CD1c-positive myeloid dendritic cell (primary cell): ENCODE data around the gene ABLIM2.

Source experiments
- DNase-seq: peaks from one replicate; pipeline ENCODE4 v3.0.0-alpha.2; 2016; ENCODE audit errors: extremely low spot score

ABLIM2 gene

DNA sequence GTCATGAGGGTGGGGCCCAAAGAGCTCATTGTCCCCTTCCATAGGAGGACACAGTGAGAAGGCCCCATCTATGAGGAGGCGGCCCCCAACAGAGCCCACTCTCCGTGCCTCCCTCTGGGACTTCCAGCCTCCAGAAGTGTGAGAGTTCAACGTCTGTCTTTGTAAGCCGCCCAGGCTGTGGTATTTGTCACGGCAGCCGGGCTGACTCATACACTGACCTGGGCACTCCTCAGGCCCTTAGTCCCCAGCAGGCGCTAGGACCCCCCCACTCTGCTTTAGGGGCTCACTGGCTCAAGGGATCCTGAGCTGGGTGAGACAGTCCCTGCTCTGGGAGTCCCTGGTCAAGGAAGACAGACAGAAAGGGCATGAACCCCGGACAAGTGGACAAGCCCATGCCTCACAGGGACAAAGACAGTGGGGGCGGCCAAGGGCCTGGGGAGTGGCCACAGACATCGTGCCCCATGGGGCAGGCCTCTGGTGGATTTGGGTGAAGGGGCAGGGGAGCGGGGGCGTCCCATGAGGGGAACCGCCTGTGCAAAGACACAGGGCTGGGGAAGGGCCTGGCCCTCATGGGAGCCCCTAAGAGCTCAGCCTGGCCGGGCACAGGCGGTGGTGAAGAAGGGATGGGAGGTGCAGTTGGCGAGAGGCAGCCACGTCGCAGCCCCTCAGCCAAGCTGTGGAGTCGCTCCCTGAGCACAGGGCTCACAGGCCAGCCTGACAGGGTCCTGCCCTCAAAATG is 21.5 kb downstream of the ABLIM2 start:
- no peak for DNase-seq

DNA sequence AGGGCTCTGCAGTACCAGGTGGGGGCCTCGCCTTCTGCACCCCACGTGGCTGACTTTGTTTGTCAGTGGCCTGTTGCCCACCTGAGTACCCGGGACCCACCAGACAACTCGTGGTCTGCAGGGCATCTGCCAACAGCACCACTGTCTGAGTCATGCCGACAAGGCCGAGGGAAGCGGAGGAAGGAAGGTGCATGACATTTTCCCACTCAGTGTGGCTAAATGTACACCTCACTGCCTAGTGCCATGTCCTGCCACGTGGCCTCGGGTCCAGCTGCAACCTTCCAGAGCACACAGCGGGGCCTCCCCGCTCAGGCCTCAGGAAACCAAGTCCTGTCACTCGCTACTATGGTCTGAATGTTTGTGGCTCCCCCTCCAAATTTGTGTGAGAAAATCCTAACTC is 22.1 kb downstream of the ABLIM2 start:
- no peak for DNase-seq

DNA sequence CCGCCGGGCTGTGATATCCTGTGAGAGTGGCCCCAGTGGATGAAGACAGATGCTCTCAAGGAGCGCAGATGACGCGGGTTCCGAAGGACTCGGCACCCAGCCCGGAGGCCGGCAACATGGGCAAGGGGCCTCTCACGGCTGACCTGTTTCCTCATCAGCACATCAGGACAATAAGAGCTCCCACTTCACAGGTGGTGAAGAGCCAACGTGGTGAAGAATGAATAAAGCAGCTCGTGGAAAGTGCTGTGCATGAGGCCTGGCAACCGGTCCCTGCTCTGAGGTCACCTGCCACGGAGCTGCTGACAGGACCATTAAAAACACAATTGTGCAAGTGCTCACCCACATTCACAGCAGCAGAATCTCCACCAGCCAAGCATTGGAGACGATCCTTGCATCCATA is 22.9 kb downstream of the ABLIM2 start:
- no peak for DNase-seq

DNA sequence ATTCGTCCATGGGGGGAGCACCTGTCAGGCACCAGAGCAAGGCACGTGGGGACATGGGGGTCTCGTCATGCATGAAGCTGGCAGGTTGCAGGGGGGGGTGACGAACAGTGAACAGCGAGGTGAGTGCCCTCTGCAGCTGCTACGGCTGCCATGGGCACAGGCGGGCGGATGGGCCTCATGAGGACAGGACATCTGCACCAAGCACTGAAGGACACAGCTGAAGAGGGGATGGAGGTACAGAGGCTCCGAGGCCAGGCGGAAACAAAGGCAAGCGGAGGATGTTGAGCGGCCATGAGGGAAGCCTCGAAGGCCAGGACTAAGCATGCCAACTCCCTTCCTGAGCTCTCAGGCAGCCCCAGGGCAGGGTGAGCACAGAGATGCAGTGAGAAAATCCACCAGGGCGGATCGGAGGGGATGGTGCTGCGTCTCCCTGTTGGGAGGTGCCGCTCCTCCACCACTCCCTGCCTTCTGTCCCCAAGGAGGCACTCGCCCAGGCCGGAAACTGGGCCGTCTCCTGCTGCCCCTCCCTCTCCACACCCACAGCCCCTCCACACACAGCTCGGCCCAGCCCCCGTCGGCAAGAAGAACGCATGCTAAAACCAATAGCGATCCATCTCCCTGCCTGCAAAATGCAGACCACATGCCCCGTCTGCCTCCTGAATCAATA is 24.6 kb downstream of the ABLIM2 start:
- DNase-seq: no peak

DNA sequence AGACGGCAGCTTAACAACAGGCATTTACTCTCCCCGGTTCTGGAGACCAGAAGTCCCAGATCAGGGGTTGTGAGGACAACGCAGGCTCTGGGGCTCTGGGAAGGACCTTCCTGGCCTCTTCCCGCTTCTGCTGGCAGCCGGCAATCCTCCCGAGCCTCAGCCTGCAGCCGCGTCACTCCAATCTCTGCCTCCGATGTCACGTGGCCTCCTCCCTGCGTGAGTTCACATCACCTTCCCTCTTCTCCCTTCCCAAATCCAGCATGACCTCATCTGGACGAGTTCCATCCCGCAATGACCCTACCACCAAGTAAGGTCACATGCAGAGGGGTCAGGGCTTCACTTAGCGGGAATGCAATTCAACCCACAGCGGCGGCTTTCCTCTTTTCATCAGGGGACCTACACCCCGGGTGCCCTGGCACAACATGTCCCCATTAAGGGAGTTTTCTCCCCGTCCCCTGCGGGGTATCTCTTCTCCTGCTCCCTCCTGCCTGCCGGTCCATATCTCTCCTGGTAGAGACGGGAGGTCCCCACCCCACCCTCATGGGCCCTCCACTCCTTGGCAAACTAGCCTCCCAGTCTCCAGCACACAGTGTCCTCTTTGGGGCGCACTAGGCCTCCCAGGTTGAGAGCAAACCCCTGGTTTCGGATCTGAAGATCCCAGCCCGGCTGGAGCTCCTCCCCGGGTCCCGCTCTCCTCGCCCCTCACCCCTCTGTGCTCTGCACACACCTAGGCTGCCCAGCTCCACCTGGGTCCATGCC is 25.5 kb downstream of the ABLIM2 start:
- DNase-seq: no peak

DNA sequence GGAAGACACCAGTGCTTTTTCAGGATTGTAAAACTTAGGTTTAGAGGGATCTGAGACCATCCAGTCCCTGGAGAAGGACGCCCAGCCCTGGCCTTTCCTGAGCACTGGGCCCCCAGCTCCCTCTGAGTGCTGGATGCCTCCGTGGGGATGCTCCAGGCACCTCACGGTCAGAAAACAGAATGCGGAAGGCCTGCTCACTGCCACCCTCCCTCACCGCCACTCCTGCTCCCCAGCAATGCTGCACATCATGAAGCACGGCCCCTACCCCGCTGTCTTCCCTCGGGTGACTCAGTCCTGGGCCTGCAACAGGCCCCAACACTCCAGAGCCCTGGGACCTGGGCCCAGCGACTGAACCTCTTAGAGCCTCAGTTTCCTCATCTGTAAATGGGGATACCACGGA is 26.2 kb downstream of the ABLIM2 start:
- no peak for DNase-seq

DNA sequence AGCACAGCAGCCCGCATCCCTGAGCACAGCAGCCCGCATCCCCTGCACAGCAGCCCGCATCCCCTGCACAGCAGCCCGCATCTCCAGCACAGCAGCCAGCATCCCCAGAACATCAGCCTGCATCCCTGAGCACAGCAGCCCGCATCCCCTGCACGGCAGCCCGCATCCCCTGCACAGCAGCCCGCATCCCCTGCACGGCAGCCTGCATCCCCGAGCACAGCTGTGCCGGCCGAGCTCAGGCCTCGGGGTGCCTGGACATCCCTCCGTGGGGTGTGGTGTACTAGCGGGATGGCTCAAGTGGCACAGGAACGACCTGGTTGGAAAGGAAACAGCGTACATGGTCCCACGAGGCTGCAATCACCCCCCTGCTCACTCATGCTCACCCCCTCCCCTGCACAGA is 26.8 kb downstream of the ABLIM2 start:
- DNase-seq: no peak

DNA sequence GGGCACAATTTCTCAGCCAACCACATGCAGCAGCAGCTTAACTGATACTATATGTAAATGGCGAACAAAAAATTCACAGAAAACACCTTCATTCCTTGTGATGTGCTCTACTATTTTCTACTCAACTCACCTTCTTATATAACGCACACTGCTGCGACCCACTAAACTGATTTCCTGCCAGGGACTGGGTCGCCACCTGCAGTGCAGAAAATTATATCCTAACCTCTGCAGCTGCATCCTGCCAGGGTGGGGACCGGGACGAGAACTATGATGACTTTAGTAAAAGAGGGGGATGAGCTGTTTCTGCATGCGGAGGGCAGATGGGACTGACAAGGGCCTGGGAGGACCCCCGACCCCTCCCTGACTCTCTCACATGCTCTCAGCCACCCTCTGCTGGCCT is 27.4 kb downstream of the ABLIM2 start:
- DNase-seq: no peak

DNA sequence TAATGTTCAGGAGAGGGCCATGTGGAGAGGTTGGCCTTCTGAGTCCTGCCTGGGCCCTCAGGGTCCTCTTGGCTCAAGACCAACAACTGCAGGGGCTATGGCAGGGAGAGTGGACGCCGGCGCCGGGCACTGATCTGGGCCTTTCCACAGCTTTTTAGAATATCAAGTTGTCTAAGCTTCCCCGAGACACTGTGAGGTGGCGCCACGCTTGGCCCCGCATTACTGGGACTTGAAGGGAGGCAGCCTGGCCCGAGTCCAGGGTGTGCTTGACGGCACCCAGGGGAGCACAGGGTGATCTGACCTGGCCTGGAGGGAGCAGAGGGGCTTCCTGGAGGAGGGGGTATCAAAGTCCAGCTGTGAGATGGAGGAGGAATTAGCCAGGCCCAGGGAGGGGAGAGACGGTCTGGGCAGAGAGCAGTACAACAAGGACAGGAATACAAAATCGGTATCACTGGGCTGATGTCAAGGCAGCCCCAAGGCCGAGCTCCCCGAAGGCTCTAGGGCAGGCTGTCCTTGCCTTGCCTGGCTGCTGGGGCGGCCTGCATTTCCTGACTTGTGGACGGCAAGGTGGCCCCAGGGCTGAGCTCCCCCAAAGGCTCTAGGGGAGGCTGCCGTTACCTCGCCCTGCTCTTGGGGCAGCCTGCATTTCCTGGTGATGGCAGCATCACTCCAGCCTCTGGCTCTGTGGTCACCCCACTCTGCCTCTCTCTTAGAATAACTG is 28.1 kb downstream of the ABLIM2 start:
- DNase-seq: no peak

DNA sequence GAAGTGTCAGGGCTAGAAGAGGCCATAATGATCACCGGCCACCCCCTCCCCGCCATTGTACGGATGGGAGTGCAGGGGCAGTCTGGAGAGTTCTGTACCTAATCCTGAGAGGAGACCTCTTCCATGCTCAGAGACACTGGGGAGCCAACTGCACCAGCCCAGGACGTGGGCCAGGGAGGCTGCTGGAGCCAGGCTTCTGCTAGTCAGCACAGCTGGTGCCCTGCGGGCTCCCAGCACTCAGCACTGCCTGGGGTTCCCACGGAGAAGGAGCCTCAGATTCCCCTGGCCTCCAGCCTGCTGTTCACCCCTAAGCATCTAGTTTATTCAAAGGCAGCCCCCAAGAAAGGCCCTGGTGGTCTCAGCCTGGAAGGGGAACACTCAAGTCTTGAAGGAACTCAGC is 28.8 kb downstream of the ABLIM2 start:
- no peak for DNase-seq

DNA sequence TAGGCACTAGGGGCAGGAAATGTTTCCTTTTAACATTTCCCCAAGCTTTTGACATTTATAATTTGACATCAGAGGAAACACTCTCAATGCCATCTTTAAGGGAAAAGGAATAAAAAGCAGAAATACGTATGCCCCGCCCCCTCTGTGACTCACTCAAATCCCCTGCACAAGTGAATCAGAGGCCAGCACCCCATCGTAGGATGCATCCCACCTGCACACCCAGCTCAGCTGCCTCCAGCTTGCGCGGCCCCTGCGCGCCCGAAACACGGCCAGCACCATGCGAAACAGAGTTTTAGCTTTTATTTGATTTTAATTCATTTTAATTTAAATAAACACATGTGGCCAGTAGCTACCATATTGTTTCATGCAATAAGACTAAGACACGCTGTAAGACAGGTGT is 29.5 kb downstream of the ABLIM2 start:
- peak; percentile 20 for DNase-seq

DNA sequence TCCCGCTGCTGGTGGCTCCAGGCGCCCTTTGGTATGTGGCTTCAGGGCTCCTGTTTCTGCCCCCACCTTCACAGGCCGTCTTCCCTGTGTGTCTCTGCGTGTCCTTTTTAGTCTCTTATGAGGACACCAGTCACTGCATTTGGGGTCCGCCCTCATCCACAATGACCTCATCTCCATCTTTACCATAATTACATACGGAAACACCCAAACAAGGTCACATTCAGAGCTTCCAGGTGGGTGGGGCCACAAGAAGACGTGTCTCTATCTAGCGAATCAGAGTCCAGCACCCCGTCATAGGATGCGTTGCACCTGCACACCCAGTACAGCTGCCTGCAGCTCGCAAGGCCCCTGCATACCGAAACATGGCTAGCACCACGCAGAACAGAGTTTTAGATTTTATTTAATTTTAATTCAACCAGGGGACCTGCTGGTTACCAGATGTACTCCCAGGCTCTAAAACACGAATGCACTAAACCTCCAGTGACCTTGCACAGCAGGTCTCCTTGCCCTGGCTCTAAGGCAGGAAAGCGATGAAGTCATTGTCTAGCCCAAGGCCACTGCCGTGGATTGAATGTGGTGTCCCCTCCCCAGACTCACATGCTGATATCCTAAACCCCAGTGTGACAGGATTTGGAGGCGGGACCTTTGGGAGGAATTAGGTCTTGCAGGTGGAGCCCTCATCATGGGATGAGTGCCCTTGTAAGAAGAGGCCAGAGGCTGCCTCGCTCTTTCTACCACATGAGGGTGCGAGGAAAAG is 30.3 kb downstream of the ABLIM2 start:
- no peak for DNase-seq

DNA sequence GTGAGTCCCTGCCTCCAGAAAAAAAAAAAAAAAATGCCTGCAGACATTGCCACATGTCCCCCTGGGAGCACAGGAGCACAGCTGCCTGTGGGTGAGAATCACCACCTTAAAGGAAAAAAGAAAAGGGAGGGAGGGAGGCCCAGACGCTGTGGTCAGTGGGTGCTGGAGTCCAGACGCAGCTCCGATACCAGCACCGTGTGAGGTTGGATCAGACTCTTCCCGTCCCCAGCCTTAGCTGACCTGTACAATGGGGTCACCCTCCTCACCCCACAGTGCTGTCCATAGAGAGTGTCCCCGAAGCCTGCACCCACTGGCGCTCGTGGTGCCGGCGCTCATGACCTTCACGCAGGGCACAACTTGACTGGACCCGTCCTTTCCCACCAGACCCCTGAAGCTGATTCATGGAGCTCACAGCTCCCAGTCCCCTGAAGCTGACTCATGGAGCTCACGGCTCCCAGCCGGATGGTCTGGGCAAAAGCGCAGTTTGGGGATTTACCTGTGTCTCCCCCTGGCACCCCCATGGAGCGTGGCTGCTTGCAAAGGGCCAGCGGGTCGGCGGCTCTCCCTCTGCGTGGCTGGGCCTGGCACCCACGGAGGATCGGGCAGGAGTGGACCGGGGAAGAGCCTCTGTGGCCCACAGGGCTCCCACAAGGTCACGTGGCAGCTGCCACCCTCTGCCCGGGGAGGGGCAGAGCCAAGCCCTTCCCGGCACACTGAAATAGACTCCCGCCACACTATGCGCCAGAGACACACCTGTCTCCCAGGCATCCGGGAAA is 31.4 kb downstream of the ABLIM2 start:
- DNase-seq: no peak

DNA sequence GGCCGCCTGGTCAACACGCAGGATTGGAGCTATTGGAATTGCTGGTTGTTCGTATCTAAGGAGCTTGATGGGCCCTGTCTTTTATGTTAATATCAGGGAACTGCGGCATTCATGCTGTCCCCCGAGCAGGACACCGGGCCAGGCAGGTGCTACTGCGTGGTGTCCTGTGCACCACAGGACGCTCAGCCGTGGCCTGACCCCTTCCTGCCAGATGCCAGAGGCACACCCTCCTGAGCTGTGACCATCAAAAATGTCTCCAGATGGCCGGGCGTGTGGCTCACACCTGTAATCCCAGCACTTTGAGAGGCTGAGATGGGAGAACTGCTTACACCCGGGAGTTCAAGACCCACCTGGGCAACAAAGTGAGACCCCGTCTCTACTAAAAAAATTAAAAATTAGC is 32.1 kb downstream of the ABLIM2 start:
- no peak for DNase-seq

DNA sequence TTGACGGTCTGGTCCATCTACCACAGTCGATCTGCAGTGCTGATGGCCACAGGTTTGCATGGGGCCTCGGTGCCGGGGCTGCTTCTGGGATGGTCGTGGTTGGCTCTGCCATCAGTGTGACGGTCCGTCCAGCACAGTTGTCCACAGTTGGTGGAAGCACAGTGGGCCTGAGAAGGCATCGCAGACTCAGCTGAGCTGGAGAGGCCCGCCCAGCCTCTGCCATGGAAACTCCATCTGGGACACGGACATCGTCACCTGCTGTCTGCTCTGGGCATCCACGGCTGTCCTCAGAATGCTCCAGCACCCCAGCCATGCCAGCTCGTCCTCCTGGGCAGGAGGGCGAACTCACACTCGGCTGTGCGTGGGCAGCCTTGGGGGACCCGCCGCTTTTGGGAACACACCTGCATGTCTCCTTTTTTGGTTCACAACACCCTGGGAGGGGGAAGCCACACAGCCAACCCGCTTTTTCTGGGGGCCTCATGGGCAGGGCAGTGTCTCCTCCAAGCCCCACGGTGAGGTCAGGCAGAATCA is 33.0 kb downstream of the ABLIM2 start:
- DNase-seq: no peak

DNA sequence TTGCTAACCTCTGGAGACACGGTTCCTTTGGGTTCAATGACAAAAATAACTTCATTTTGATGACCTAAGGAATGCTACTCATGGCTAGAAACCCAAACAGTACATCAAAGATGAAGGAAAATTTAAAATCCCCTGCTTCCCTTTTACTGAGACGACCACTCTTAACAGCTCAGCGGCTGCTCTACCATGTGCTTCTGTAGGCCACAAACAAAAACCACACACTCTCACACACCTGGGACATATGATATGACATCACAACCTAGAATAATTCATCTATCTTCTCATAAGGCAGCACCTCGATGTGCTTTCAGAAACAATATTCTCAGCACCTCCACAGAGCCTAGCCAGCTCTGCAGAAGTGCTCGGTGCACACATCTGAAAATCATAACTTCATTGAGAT is 34.7 kb downstream of the ABLIM2 start:
- no peak for DNase-seq

DNA sequence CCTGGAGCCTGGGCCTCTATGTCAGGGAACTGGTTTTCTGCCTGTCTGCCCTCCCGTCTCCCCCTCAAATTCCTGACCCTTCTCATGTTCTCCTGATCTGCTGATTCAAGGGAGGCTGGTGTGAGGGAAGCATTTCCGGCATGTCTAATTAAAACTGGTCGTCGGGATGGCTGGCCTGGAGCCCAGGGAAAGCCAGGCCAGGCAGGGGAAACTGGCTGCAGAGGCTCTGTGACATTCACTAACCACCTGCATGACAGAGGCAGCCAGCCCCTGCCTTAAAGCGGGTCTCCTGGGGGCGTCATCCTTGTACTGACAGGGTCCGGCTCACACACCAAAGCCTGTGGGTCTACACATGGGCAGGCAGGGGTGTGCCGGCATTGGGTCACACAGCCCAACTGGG is 35.2 kb downstream of the ABLIM2 start:
- no peak for DNase-seq

DNA sequence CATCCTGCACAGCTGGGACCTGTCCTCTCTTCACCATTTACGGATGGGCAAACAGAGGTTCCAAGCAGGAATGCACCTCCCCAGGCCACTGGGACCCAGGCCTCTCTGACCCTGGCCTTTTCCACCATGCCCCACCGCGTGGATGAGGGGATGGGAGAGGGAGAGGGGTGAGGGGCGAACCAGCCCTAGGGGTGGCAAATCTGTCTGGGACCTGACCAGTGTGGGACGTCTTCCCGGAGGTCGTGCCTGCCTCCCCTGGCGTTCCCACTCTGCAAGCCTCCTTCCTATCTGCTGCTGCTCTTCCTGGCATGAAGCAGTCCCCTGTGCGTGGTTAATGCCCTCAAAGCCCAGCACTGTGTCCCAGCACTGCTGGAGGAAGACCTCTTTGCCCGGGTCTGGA is 35.9 kb downstream of the ABLIM2 start:
- DNase-seq: no peak

DNA sequence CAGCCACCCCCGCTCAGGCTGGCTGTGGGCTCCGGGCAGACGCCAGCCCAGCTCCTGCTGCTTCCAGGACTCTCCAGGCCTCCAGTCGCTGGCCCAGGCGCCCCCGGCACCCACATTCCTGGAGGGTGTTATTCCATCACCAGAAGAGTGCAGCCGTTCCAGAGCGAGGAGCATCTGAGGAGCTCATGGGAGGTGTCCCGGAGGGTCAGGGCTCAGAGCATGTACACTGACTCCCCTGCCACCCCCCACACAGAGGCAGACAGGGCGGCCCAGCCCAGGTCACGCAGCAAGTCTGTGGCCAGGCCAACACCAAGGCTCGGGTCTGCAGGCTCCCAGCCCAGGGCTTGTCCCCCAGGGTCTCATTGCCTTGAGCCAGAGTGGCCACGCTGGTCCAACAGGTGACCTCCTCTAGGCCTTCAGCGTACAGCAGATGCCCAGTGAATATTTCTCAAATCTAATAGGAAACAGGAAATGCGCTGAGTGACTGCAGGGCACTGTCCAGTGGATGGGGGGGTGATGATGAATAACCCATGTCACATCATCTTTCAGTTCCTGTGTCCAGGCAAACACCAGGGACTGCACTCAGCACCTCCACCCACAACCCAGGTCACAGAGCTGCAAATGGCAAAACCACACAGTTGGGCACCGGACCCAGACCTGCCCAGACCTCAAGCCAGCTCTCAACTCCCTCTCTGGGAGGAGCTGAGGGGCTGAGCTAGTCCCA is 37.2 kb downstream of the ABLIM2 start:
- peak; percentile 59 for DNase-seq

DNA sequence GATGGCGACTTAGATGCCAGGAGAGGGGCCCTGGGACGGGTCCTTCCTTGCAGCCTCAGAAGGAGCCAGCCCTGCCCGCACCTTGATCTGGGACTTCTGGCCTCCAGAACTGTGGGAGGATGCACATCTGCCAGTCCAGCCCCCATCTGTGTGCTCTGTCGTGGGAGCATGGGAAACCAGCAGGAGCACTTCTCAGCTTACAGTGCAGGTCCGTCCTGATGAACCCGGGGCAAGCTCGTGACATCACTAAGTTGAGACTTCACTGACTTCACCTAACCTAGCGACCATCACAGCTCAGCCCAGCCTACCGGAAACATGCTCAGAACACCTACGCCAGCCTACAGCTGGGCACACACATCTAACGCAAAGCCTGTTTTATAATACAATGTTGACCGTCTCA is 38.1 kb downstream of the ABLIM2 start:
- no peak for DNase-seq
